DND-41 (cell line): ENCODE measurements around the gene TMEM125.

ENCODE experiments used
- ATAC-seq: fragments of 200-7000 bp; cut with Tn5 transposase; 3 replicates; pipeline ENCODE4 v1.9.1; 2021; ENCODE audit warnings: low read depth; ENCODE audit not compliant: insufficient read depth
- DNase-seq: peaks from one replicate; pipeline ENCODE4 v3.0.0-alpha.2; 2020
- H2AFZ ChIP-seq: 2 replicates; pipeline ENCODE4 v1.6.0; 2012; ENCODE audit warnings: low read depth, low read length
- H3K27ac ChIP-seq: 2 replicates; pipeline ENCODE4 v1.5.1; 2012; ENCODE audit warnings: low read length, inconsistent platforms
- H3K27me3 ChIP-seq: fragments of 200-600 bp; sonication (generic); 2 replicates; pipeline ENCODE4 v1.6.0; 2012; ENCODE audit warnings: low read length, mild to moderate bottlenecking, inconsistent platforms; ENCODE audit not compliant: insufficient read depth, poor library complexity
- H3K36me3 ChIP-seq: 2 replicates; pipeline ENCODE4 v1.5.1; 2012; ENCODE audit warnings: low read length, inconsistent platforms; ENCODE audit not compliant: insufficient read depth
- H3K4me1 ChIP-seq: 2 replicates; pipeline ENCODE4 v1.5.1; 2012; ENCODE audit warnings: mild to moderate bottlenecking, low read length; ENCODE audit not compliant: insufficient read depth
- H3K4me2 ChIP-seq: 2 replicates; pipeline ENCODE4 v1.6.0; 2012; ENCODE audit warnings: mild to moderate bottlenecking, moderate library complexity, low read length, inconsistent platforms; ENCODE audit not compliant: insufficient read depth
- H3K4me3 ChIP-seq, 2 experiments: fragments of 200-600 bp in 1 of 2; shearing (Covaris generic) in 1 of 2; 2 replicates each; pipeline ENCODE4 v1.5.1; 2012 to 2016; ENCODE audit warnings: inconsistent platforms in 2 of 2, low read length in 2 of 2, mild to moderate bottlenecking in 2 of 2, low read depth in 1 of 2, moderate library complexity in 1 of 2
- H3K79me2 ChIP-seq: 2 replicates; pipeline ENCODE4 v1.6.0; 2012; ENCODE audit warnings: low read length, inconsistent platforms; ENCODE audit not compliant: insufficient read depth
- H3K9ac ChIP-seq: 2 replicates; pipeline ENCODE4 v1.6.0; 2012; ENCODE audit warnings: low read depth, mild to moderate bottlenecking, inconsistent platforms, low read length, moderate library complexity
- H3K9me3 ChIP-seq: 2 replicates; pipeline ENCODE4 v1.5.1; 2012; ENCODE audit warnings: low read length, moderate library complexity, mild to moderate bottlenecking, inconsistent platforms; ENCODE audit not compliant: insufficient read depth, severe bottlenecking
- H4K20me1 ChIP-seq: 2 replicates; pipeline ENCODE4 v1.6.0; 2012; ENCODE audit warnings: low read length; ENCODE audit not compliant: insufficient read depth
- EZH2 ChIP-seq: IDR thresholded peaks from 3 replicates; pipeline ENCODE4 v1.6.1; 2012; ENCODE audit warnings: borderline replicate concordance, low read depth, mild to moderate bottlenecking, moderate library complexity, low read length, inconsistent platforms; ENCODE audit not compliant: severe bottlenecking
- TF ChIP-seq, protein P1 (sequence below): IDR thresholded peaks from 2 replicates; pipeline ENCODE4 v1.5.1; 2012; ENCODE audit warnings: borderline replicate concordance, low read length, moderate library complexity, mild to moderate bottlenecking; ENCODE audit not compliant: poor library complexity, severe bottlenecking; ENCODE audit errors: extremely low read depth

TMEM125 gene

DNA sequence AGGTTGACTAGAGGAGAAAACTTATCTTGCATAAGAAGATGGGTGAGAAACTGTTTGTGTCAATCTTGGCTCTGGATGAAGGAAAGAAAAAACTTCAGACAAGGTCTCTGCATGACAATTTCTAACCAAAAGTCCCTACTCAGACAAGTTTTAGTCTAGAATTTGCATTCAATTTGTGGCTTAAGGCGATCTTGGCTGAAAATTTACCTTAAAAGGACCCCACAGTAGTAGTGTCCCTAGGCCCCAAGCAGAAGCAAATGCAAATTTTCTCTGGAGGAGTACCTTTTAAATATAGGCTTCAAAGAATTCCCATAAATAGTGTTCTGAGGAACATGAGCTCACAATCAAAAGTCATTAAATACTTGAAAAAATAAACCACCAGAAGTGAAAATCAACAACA, 17.6 kb upstream of the TMEM125 start:
- no peak for ATAC-seq
- no peaks in the 10 kb centered on the region for H3K27me3 ChIP-seq
- no peak overlapping the region for H3K4me3 ChIP-seq
- H4K20me1 ChIP-seq: no peaks in the 10 kb centered on the region
- H3K79me2 ChIP-seq: no peaks in the 10 kb centered on the region
- no peaks in the 10 kb centered on the region for H3K36me3 ChIP-seq
- H3K9me3 ChIP-seq: peaks cover 2% of the 10 kb centered on the region
- no peaks in the 10 kb centered on the region for H3K4me1 ChIP-seq
- no peak overlapping the region for H3K27ac ChIP-seq
- no peak overlapping the region for H2AFZ ChIP-seq
- H3K9ac ChIP-seq: no peak overlapping the region
- DNase-seq: no peak
- no peak overlapping the region for H3K4me2 ChIP-seq
- TF ChIP-seq, protein P1, sequence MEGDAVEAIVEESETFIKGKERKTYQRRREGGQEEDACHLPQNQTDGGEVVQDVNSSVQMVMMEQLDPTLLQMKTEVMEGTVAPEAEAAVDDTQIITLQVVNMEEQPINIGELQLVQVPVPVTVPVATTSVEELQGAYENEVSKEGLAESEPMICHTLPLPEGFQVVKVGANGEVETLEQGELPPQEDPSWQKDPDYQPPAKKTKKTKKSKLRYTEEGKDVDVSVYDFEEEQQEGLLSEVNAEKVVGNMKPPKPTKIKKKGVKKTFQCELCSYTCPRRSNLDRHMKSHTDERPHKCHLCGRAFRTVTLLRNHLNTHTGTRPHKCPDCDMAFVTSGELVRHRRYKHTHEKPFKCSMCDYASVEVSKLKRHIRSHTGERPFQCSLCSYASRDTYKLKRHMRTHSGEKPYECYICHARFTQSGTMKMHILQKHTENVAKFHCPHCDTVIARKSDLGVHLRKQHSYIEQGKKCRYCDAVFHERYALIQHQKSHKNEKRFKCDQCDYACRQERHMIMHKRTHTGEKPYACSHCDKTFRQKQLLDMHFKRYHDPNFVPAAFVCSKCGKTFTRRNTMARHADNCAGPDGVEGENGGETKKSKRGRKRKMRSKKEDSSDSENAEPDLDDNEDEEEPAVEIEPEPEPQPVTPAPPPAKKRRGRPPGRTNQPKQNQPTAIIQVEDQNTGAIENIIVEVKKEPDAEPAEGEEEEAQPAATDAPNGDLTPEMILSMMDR: no peak

DNA sequence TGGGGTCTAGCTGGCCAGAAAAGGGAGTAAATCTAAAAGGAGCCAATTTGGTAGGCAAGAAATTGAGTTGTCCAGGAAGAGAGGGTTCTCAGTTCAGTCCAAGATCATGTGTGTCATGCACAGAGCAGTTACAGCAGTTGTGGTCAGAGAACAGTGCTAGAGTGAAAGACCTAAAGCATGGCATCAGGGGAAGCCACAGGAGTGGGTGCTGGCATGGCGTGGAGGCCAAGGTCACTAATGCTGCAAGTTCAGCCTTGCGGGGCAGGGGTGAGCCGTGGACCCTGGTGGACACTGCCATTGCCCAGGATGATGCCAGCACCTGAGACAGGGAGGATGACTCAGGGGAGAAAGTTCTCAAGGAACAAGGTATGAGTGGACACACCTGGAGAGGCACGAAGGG, 16.6 kb upstream of the TMEM125 start:
- H3K79me2 ChIP-seq: no peaks in the 10 kb centered on the region
- H4K20me1 ChIP-seq: no peaks in the 10 kb centered on the region
- no peaks in the 10 kb centered on the region for H3K36me3 ChIP-seq
- H3K27me3 ChIP-seq: no peaks in the 10 kb centered on the region
- no peak overlapping the region for H3K27ac ChIP-seq
- no peak overlapping the region for H3K4me3 ChIP-seq
- TF ChIP-seq EZH2: no peak
- TF ChIP-seq, protein P1: no peak
- H3K9me3 ChIP-seq: no peaks in the 10 kb centered on the region
- H3K4me2 ChIP-seq: no peak overlapping the region
- no peak overlapping the region for H3K9ac ChIP-seq
- H2AFZ ChIP-seq: no peak overlapping the region
- no peak for ATAC-seq
- H3K4me1 ChIP-seq: no peaks in the 10 kb centered on the region
- DNase-seq: no peak

DNA sequence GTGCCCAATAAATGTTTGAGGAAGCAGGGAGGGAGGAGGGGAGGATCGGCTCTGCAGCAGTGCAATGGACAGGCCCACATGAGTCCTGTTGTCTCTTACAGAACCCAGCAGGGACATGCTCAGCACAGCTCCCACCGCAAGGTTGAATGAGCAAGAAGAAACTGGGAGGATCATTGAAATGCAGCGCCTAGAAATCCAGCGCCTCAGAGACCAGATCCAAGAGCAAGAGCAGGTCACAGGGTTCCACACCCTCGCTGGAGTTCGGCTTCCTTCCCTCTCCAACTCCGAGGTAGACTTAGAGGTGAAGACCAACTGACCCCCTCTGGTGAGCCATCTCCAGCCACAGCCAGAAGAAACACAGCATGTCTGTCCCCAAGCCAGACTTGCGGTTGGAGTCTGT, 15.9 kb upstream of the TMEM125 start:
- H3K4me2 ChIP-seq: no peak overlapping the region
- H3K36me3 ChIP-seq: no peaks in the 10 kb centered on the region
- TF ChIP-seq EZH2: no peak
- TF ChIP-seq, protein P1: no peak
- DNase-seq: no peak
- no peak for ATAC-seq
- no peak overlapping the region for H3K9ac ChIP-seq
- no peaks in the 10 kb centered on the region for H4K20me1 ChIP-seq
- H2AFZ ChIP-seq: no peak overlapping the region
- H3K4me1 ChIP-seq: no peaks in the 10 kb centered on the region
- no peak overlapping the region for H3K27ac ChIP-seq
- H3K4me3 ChIP-seq: no peak overlapping the region
- no peaks in the 10 kb centered on the region for H3K9me3 ChIP-seq
- no peaks in the 10 kb centered on the region for H3K79me2 ChIP-seq
- no peaks in the 10 kb centered on the region for H3K27me3 ChIP-seq

DNA sequence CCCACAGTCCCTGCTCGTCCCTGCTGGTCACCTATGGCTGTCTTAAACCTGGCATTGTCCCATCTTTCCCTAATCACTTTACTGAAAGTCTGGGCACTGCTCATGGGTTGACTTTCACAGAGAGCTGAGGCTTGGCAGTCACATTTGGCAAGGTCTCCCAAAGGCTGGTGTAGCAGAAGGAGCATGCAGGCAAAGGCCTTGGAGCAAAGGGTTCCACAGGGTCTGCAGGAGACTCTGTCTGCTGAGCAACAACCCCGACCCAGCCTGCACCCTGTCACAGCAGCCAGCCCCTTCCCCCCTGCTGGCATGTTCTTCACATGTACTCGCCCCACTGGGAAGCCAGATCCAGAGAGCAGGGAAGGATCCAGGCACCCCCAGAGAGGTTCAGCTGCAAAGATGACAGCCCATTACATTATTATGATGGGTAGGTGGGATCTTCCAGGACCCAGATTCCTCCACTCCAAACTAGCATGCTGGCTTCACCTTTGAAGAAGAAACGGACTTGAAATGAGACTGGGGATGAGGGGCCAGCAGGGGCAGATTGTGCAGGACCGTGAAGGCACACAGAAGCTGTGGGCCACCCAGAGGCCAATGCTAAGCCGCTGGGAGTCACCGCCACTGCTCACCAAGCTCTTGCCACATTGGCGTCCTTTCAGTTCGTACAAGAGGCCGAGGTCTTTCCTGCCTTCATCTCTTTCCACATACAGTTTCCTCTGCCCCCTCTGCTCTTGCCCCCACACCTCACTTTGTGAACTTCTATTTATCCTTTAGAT, 14.2 kb upstream of the TMEM125 start:
- H3K27ac ChIP-seq: no peak overlapping the region
- H3K27me3 ChIP-seq: no peaks in the 10 kb centered on the region
- no peaks in the 10 kb centered on the region for H4K20me1 ChIP-seq
- H3K4me2 ChIP-seq: no peak overlapping the region
- ATAC-seq: no peak
- no peak overlapping the region for H3K9ac ChIP-seq
- H3K9me3 ChIP-seq: peaks cover 4% of the 10 kb centered on the region
- DNase-seq: no peak
- no peak overlapping the region for H2AFZ ChIP-seq
- no peak overlapping the region for H3K4me3 ChIP-seq
- TF ChIP-seq EZH2: no peak
- TF ChIP-seq, protein P1: no peak
- H3K79me2 ChIP-seq: no peaks in the 10 kb centered on the region
- H3K4me1 ChIP-seq: no peaks in the 10 kb centered on the region
- no peaks in the 10 kb centered on the region for H3K36me3 ChIP-seq
